ENCODE results near the gene SORL1-AS1.
"Not testable (repeated sequence)": the region's sequence is repeated elsewhere in the genome, so short reads cannot be mapped to it uniquely, and the experiment has no call there.

SORL1-AS1 gene

GRCh38 chr11:121452609-121453150, at the start of gene SORL1-AS1:
Gene SORL1-AS1, minus strand, starts transcription at chr11:121452967.
- DNase-seq: no peak

GRCh38 chr11:121500717-121501116, 48.0 kb upstream of the SORL1-AS1 start:
- DNase-seq: no peak

- no peak for DNase-seq
Measured at GRCh38 chr11:121500275-121500674, 47.5 kb upstream of the SORL1-AS1 start.

GRCh38 chr11:121499405-121499804, 46.6 kb upstream of the SORL1-AS1 start:
- DNase-seq: no peak

- no peak for DNase-seq
Measured at GRCh38 chr11:121497176-121497998, 44.6 kb upstream of the SORL1-AS1 start.

- no peak for DNase-seq
Measured at GRCh38 chr11:121494355-121495099, 41.8 kb upstream of the SORL1-AS1 start.

GRCh38 chr11:121489823-121490222, 37.1 kb upstream of the SORL1-AS1 start:
- no peak for DNase-seq

GRCh38 chr11:121488641-121489040, 35.9 kb upstream of the SORL1-AS1 start:
- DNase-seq: no peak

- no peak for DNase-seq
Measured at GRCh38 chr11:121488170-121488569, 35.4 kb upstream of the SORL1-AS1 start.

- DNase-seq: no peak
Measured at GRCh38 chr11:121487191-121487590, 34.4 kb upstream of the SORL1-AS1 start.

GRCh38 chr11:121486054-121486453, 33.3 kb upstream of the SORL1-AS1 start:
- no peak for DNase-seq

GRCh38 chr11:121485216-121485615, 32.4 kb upstream of the SORL1-AS1 start:
- peak in 1 of 2 experiments; percentile 8 for DNase-seq

GRCh38 chr11:121483805-121484480, 31.2 kb upstream of the SORL1-AS1 start:
- no peak for DNase-seq

- DNase-seq: no peak
Measured at GRCh38 chr11:121482231-121483129, 29.7 kb upstream of the SORL1-AS1 start.

GRCh38 chr11:121481484-121482230, 28.9 kb upstream of the SORL1-AS1 start:
- DNase-seq: not testable (repeated sequence)

- peak; percentile 26 to 29 for DNase-seq
Measured at GRCh38 chr11:121479698-121480238, 27.0 kb upstream of the SORL1-AS1 start.

GRCh38 chr11:121478895-121479697, 26.3 kb upstream of the SORL1-AS1 start:
- DNase-seq: no peak

- DNase-seq: no peak
Measured at GRCh38 chr11:121478226-121478894, 25.6 kb upstream of the SORL1-AS1 start.

GRCh38 chr11:121476379-121477032, 23.7 kb upstream of the SORL1-AS1 start:
- DNase-seq: peak; percentile 29 to 42
